HCT116 (cell line): ENCODE measurements around the gene CYB5A.
"Not testable (repeated sequence)": the region's sequence is repeated elsewhere in the genome, so short reads cannot be mapped to it uniquely, and the experiment has no call there.

ENCODE experiments used
- EGR1 ChIP-seq: IDR thresholded peaks from 2 replicates; pipeline ENCODE4 v1.6.1; 2012; ENCODE audit warnings: low read depth
- EZH2 ChIP-seq: fragments of 200-600 bp; sonication (generic); IDR thresholded peaks from 2 replicates; pipeline ENCODE4 v1.6.1; 2017; ENCODE audit warnings: antibody characterized with exemption, mixed run types
- ZFX ChIP-seq: fragments of 450-650 bp; IDR thresholded peaks from 2 replicates; pipeline ENCODE4 v1.6.1; 2017
- TF ChIP-seq, protein P1 (sequence below), 3 experiments: fragments of 200-600 bp in 1 of 3; sonication (generic) in 1 of 3; IDR thresholded peaks in 2 of 3; conservative IDR thresholded peaks in 1 of 3; 2 replicates each; pipeline ENCODE4 v1.5.1; 2012 to 2017; ENCODE audit warnings: low read depth in 2 of 3, low read length in 2 of 3, antibody characterized with exemption in 1 of 3, borderline replicate concordance in 1 of 3, control low read depth in 1 of 3, mild to moderate bottlenecking in 1 of 3, mixed read lengths in 1 of 3, mixed run types in 1 of 3, moderate library complexity in 1 of 3; ENCODE audit not compliant: insufficient read depth in 1 of 3

GRCh38 chr18:74285583-74285982, 6.2 kb downstream of the CYB5A start:
- TF ChIP-seq EGR1, EZH2, ZFX: not testable (repeated sequence)
- TF ChIP-seq, protein P1, sequence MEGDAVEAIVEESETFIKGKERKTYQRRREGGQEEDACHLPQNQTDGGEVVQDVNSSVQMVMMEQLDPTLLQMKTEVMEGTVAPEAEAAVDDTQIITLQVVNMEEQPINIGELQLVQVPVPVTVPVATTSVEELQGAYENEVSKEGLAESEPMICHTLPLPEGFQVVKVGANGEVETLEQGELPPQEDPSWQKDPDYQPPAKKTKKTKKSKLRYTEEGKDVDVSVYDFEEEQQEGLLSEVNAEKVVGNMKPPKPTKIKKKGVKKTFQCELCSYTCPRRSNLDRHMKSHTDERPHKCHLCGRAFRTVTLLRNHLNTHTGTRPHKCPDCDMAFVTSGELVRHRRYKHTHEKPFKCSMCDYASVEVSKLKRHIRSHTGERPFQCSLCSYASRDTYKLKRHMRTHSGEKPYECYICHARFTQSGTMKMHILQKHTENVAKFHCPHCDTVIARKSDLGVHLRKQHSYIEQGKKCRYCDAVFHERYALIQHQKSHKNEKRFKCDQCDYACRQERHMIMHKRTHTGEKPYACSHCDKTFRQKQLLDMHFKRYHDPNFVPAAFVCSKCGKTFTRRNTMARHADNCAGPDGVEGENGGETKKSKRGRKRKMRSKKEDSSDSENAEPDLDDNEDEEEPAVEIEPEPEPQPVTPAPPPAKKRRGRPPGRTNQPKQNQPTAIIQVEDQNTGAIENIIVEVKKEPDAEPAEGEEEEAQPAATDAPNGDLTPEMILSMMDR (IDR thresholded peaks at IDR 0.05 in 2 of 3, conservative IDR thresholded peaks at IDR 0.05 in 1 of 3; ENCODE audit: borderline replicate concordance in 1 of 3, insufficient read depth in 1 of 3, low read depth in 2 of 3, low read length in 2 of 3): not testable (repeated sequence)
